ENCODE data around the gene MSRB1. TPM values are rescaled to one million over a fixed set of nuclear protein-coding genes. Genes with fewer than 3 reads are reported as not detected.

The MSRB1 gene
- total and polyA plus RNA-seq, 2 of the 8 experiments (the other 6 are each of a cell fraction or from before 2014, with no cell fraction given) = 28.2 to 51.4 TPM

DNA sequence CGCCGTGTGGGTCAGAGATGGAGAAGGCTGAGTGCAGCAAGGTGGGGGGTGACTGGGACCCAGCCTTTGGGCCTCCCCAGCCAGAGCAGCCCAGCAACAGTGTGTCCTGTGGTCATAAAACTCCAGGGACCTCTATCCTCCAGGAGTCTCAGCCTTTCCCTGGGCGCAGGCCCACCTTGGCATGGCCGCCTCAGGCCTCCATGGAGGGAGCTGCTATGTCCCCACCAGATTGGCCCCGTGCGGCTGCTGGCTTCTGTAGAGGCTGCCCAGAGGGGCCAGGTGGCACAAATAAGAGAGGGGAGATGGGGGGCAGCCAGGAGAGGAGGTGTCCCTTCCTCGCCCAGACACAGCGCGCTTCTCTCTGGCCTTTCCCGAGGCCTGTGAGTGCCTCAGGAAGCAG is 44.2 kb upstream of the MSRB1 start:
- Histone ChIP-seq H3K18ac (ENCODE audit: extremely low read depth, low read length) (no peak overlapping the region), H2BK15ac (ENCODE audit: low read length) (no peak overlapping the region), H3K4me2 (ENCODE audit: insufficient read depth in 1 of 2, low read depth in 2 of 2, low read length in 2 of 2) (no peak overlapping the region), H3K27ac (ENCODE audit: low read depth, low read length) (no peak overlapping the region), H3K27me3 (replicated peaks in 1 of 4; ENCODE audit: control insufficient read depth in 3 of 4, extremely low read depth in 1 of 4, insufficient read depth in 3 of 4, low read length in 3 of 4) (peaks cover 4 to 39% (median 34%) of the 10 kb centered on the region in 4 experiments), H3K79me1 (ENCODE audit: low read depth, low read length) (no peaks in the 10 kb centered on the region), H3K4me1 (replicated peaks in 1 of 4; ENCODE audit: control insufficient read depth in 3 of 4, insufficient read depth in 4 of 4, low read length in 3 of 4) (peaks cover 0 to 31% (median 20%) of the 10 kb centered on the region in 4 experiments; a peak in 6 of 7 replicates), H4K20me1 (replicated peaks in 1 of 2; ENCODE audit: control insufficient read depth in 1 of 2, insufficient read depth in 2 of 2, low read length in 2 of 2) (peaks cover 0 to 10% of the 10 kb centered on the region in 2 experiments), H4K5ac (ENCODE audit: insufficient read length, low read depth, low read length) (no peak overlapping the region), H3K14ac (ENCODE audit: insufficient read length) (no peak overlapping the region), H3K9me3 (ENCODE audit: insufficient read depth in 2 of 2, low read depth in 1 of 2, low read length in 1 of 2) (no peaks in the 10 kb centered on the region), H2BK5ac (ENCODE audit: low read depth, low read length) (no peak overlapping the region), H3K56ac (replicated peaks; ENCODE audit: insufficient read length, low read depth, low read length) (no peak overlapping the region), H2BK120ac (replicated peaks; ENCODE audit: low read depth, low read length) (no peak overlapping the region), H3K36me3 (ENCODE audit: control insufficient read depth in 2 of 4, insufficient read depth in 4 of 4, low read length in 3 of 4) (peaks cover 2 to 5% (median 3%) of the 10 kb centered on the region in 4 experiments; a peak in 3 of 8 replicates), H3K23me2 (ENCODE audit: low read depth, low read length) (peaks cover 29% of the 10 kb centered on the region), H3K4me3 (ENCODE audit: extremely low read depth in 1 of 4, insufficient read depth in 2 of 4, low read depth in 3 of 4, low read length in 4 of 4) (no peak overlapping the region), H3K79me2 (ENCODE audit: control insufficient read depth in 1 of 2, insufficient read depth in 2 of 2, low read length in 2 of 2) (peaks cover 0 to 9% of the 10 kb centered on the region in 2 experiments; a peak in 1 of 4 replicates), H3K4ac (replicated peaks; ENCODE audit: insufficient read length, low read depth, low read length) (no peak overlapping the region), H2BK12ac (ENCODE audit: low read depth, low read length) (no peak overlapping the region), H2BK20ac (ENCODE audit: low read length) (no peak overlapping the region), H4K8ac (ENCODE audit: extremely low read depth, insufficient read depth, low read length) (no peak overlapping the region), H2AFZ (ENCODE audit: low read length) (no peak overlapping the region), H3K9ac (replicated peaks in 1 of 4; ENCODE audit: extremely low read depth in 1 of 4, low read depth in 3 of 4, low read length in 3 of 4) (no peak overlapping the region), H4K91ac (replicated peaks; ENCODE audit: insufficient read length, low read length) (no peak overlapping the region), H3K23ac (ENCODE audit: insufficient read length) (no peak overlapping the region), H2AK5ac (ENCODE audit: low read depth, low read length) (no peak overlapping the region)
- 92% methylated on average over 10 of the region's 10 CpGs; no CpG with 5 or more reads in 1 of the 2 experiments for WGBS, 2 experiments (ENCODE audit: extremely low coverage in 1 of 2, insufficient coverage in 1 of 2, insufficient read length in 1 of 2, insufficient replicate concordance in 2 of 2, low coverage in 1 of 2, low lambda C conversion rate in 2 of 2, missing lambda C conversion rate in 1 of 2)
- ChIA-PET POLR2A (ENCODE audit: partially characterized antibody) (interaction anchor here (0.7 to 28.2 kb wide), 5 partner anchors 9 to 168 kb away, joined by 3 to 736 read pairs (median 10); partner anchors contain the start of genes NDUFB10, RNF151, RPS2 and TBL3), CTCF (ENCODE audit: partially characterized antibody) (interaction anchor here (0.8 to 1.7 kb wide), 4 partner anchors 17 to 125 kb away, joined by 3 to 7 read pairs (median 4); no protein-coding TSS in a partner anchor)
- no peak for DNase-seq (ENCODE audit: low read depth in 1 of 2, low spot score in 2 of 2)
- no peak for FAIRE-seq
- TF ChIP-seq, protein P1, sequence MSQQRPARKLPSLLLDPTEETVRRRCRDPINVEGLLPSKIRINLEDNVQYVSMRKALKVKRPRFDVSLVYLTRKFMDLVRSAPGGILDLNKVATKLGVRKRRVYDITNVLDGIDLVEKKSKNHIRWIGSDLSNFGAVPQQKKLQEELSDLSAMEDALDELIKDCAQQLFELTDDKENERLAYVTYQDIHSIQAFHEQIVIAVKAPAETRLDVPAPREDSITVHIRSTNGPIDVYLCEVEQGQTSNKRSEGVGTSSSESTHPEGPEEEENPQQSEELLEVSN (IDR thresholded peaks at IDR 0.05) = no peak
- TF ChIP-seq CHD2 (IDR thresholded peaks at IDR 0.05; ENCODE audit: low read length) = no peak
- no peak for TF ChIP-seq CREB1 (IDR thresholded peaks at IDR 0.05)
- TF ChIP-seq CTCF (IDR thresholded peaks at IDR 0.05; ENCODE audit: control extremely low read depth in 1 of 3, insufficient read depth in 1 of 3, low read depth in 1 of 3, low read length in 3 of 3) = no peak
- no peak for TF ChIP-seq EZH2 (IDR thresholded peaks at IDR 0.05; ENCODE audit: low read depth, low read length, severe bottlenecking)
- no peak for TF ChIP-seq GABPA (IDR thresholded peaks at IDR 0.05; ENCODE audit: borderline replicate concordance, insufficient read depth, low read length)
- TF ChIP-seq KDM5A (IDR thresholded peaks at IDR 0.05; ENCODE audit: low read length) = no peak
- TF ChIP-seq CBX8 (IDR thresholded peaks at IDR 0.05; ENCODE audit: borderline replicate concordance, low read depth, low read length) = no peak
- no peak for TF ChIP-seq MAFK (IDR thresholded peaks at IDR 0.05; ENCODE audit: low read depth, low read length)
- TF ChIP-seq RFX5 (IDR thresholded peaks at IDR 0.05; ENCODE audit: borderline replicate concordance, low read depth, low read length) = no peak
- TF ChIP-seq TAF1 (IDR thresholded peaks at IDR 0.05; ENCODE audit: low read depth, low read length) = no peak

Data from H1 (cell line).